ENCODE data around the gene ARMH3.

ARMH3 gene

DNA sequence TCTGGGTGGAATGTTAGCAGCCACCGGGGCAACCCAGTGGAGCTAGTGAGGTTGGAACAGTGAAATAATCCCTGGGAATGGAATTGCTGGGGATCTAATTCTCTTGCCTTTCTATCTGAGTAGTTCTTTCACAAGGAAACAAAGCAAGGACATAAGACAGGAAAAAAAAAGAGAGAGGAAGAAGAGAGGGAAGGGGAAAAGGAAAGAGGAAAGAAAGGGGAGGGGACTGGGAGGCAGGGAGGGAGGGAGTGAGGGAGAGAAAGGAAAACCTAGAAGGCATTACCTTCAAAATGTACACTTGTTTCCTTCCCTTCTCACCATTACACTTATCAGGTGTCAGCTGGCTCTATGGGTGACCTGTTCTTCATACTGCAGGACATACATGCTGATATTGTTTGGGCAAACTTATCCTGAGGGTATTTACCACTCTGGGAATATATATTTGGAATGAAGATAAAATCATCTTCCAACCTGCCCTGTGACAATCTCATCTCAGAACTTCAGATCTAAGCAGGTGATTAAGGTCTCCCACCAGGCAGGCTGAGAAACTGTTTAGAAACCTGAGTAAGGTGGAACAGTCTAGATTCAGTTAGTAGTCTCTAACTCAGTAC, 162.4 kb downstream of the ARMH3 start:
- Histone ChIP-seq H3K36me3 (replicated peaks; ENCODE audit: insufficient read depth, low read length) (no peaks in the 10 kb centered on the region), H3K9ac (ENCODE audit: low read length) (no peak overlapping the region), H3K4me2 (ENCODE audit: low read depth, low read length) (no peak overlapping the region), H3K79me2 (ENCODE audit: low read length) (no peaks in the 10 kb centered on the region), H3K27ac (ENCODE audit: low read length) (no peak overlapping the region), H4K20me1 (ENCODE audit: insufficient read depth, low read length) (no peaks in the 10 kb centered on the region), H3K4me3 (ENCODE audit: low read length) (no peak overlapping the region), H3K4me1 (ENCODE audit: low read length) (no peaks in the 10 kb centered on the region), H3K9me3 (replicated peaks; ENCODE audit: insufficient read depth, low read length) (no peaks in the 10 kb centered on the region), H3K27me3 (replicated peaks; ENCODE audit: insufficient read depth, low read length) (no peaks in the 10 kb centered on the region), H3K9me2 (replicated peaks; ENCODE audit: insufficient read depth, low read length) (no peaks in the 10 kb centered on the region), H3F3A (ENCODE audit: insufficient read depth, low read length) (no peaks in the 10 kb centered on the region), H2AFZ (ENCODE audit: low read length) (no peak overlapping the region)
- DNase-seq, result no peak
- no peak for TF ChIP-seq EZH2phosphoT487 (IDR thresholded peaks at IDR 0.05; ENCODE audit: low read length)
- no peak for TF ChIP-seq EZH2 (optimal IDR thresholded peaks at IDR 0.05; ENCODE audit: low read depth, low read length)
- TF ChIP-seq, protein P1, sequence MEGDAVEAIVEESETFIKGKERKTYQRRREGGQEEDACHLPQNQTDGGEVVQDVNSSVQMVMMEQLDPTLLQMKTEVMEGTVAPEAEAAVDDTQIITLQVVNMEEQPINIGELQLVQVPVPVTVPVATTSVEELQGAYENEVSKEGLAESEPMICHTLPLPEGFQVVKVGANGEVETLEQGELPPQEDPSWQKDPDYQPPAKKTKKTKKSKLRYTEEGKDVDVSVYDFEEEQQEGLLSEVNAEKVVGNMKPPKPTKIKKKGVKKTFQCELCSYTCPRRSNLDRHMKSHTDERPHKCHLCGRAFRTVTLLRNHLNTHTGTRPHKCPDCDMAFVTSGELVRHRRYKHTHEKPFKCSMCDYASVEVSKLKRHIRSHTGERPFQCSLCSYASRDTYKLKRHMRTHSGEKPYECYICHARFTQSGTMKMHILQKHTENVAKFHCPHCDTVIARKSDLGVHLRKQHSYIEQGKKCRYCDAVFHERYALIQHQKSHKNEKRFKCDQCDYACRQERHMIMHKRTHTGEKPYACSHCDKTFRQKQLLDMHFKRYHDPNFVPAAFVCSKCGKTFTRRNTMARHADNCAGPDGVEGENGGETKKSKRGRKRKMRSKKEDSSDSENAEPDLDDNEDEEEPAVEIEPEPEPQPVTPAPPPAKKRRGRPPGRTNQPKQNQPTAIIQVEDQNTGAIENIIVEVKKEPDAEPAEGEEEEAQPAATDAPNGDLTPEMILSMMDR (IDR thresholded peaks at IDR 0.05; ENCODE audit: low read length), result no peak

DNA sequence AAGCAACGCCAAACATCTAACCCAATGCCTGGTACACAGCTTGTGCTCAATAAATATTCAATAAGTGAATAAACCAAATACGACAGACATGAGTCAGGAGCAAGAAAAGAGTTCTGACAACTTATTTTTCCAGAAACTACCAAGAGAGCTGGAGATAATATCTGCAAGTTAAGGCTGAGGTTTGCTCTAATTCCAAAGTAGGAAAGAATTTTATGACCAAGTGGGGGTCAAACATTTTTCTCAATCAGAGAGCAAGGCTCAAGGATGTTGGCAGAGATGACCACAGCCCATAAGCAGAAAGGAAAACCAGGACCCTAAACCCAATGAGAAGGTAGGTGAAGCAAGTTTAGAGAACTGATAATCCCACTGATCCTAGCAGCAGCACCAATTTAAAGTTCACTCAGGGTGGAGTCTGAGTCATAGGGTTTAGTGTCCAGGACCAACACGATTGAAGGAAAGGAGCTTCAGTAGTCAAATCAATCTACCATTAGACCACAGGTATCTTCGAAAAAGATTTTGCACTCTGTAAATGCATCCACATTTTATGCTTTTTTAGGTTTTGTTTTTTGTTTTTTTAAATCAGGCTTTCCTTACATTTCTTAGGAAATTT, 163.1 kb downstream of the ARMH3 start:
- Histone ChIP-seq H3K4me2 (ENCODE audit: low read depth, low read length) (no peak overlapping the region), H3K9me2 (replicated peaks; ENCODE audit: insufficient read depth, low read length) (no peaks in the 10 kb centered on the region), H3F3A (ENCODE audit: insufficient read depth, low read length) (no peaks in the 10 kb centered on the region), H3K36me3 (replicated peaks; ENCODE audit: insufficient read depth, low read length) (no peaks in the 10 kb centered on the region), H3K4me1 (ENCODE audit: low read length) (no peaks in the 10 kb centered on the region), H3K9me3 (replicated peaks; ENCODE audit: insufficient read depth, low read length) (no peaks in the 10 kb centered on the region), H3K9ac (ENCODE audit: low read length) (no peak overlapping the region), H3K27me3 (replicated peaks; ENCODE audit: insufficient read depth, low read length) (no peaks in the 10 kb centered on the region), H2AFZ (ENCODE audit: low read length) (no peak overlapping the region), H3K79me2 (ENCODE audit: low read length) (no peaks in the 10 kb centered on the region), H3K27ac (ENCODE audit: low read length) (no peak overlapping the region), H3K4me3 (ENCODE audit: low read length) (no peak overlapping the region), H4K20me1 (ENCODE audit: insufficient read depth, low read length) (no peaks in the 10 kb centered on the region)
- TF ChIP-seq EZH2 (optimal IDR thresholded peaks at IDR 0.05; ENCODE audit: low read depth, low read length), result no peak
- TF ChIP-seq, protein P1 (IDR thresholded peaks at IDR 0.05; ENCODE audit: low read length), result no peak
- no peak for TF ChIP-seq EZH2phosphoT487 (IDR thresholded peaks at IDR 0.05; ENCODE audit: low read length)
- DNase-seq, result no peak

DNA sequence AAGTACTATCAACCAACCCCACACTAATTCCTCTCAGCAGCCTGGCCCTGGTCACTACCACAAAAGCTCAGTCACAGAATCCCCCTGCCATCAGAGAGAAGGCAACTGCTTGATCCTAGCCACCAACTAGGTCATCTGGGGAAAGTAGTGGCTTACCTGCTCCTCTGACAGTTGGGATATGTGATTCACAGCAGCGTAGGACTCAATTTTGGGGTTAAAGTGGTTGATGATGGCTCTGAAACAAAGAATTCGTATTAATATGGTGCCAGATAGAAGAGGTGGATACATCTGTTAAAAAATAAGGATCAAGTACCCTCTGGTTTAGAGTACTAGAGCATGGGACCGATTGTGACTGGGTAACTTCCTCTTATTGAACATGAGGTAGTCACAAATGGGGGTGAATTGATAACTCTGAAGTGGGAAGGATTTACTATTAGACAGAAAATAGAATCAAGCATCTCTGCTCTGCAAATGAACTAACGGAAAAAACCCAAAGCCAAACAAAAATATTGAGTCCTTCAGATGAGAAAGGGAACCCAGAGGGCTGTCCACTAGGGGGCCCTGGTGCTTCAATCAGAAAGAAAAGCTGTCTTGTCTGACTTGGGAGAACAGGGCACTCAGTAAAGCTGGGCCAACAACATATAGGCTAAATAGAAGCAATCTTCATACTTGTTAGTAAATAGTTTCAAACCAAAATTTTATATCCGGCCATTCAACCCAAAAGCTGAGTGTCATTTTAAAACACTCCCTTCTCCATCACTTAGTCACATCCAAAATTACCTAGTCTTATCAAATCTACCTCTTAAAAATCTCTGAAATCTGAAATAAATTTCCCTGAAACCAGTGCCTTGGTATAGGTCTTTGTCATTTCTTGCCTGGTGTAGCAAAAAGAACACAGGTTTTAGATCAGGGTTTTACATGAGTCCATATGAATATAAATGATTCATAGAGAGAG, 166.4 kb downstream of the ARMH3 start:
- TF ChIP-seq, protein P1 (IDR thresholded peaks at IDR 0.05; ENCODE audit: low read length), result peak; percentile 85
- no peak for TF ChIP-seq EZH2 (optimal IDR thresholded peaks at IDR 0.05; ENCODE audit: low read depth, low read length)
- H3K36me3 ChIP-seq (replicated peaks; ENCODE audit: insufficient read depth, low read length), result no peaks in the 10 kb centered on the region
- no peak overlapping the region for H3K4me3 ChIP-seq (ENCODE audit: low read length)
- H3K79me2 ChIP-seq (ENCODE audit: low read length), result no peaks in the 10 kb centered on the region
- H3K9me3 ChIP-seq (replicated peaks; ENCODE audit: insufficient read depth, low read length), result no peaks in the 10 kb centered on the region
- H3K4me2 ChIP-seq (ENCODE audit: low read depth, low read length), result no peak overlapping the region
- H3K9me2 ChIP-seq (replicated peaks; ENCODE audit: insufficient read depth, low read length), result no peaks in the 10 kb centered on the region
- H3K27me3 ChIP-seq (replicated peaks; ENCODE audit: insufficient read depth, low read length), result no peaks in the 10 kb centered on the region
- no peak overlapping the region for H2AFZ ChIP-seq (ENCODE audit: low read length)
- no peak overlapping the region for H3K27ac ChIP-seq (ENCODE audit: low read length)
- no peaks in the 10 kb centered on the region for H4K20me1 ChIP-seq (ENCODE audit: insufficient read depth, low read length)
- H3F3A ChIP-seq (ENCODE audit: insufficient read depth, low read length), result no peaks in the 10 kb centered on the region
- H3K4me1 ChIP-seq (ENCODE audit: low read length), result no peaks in the 10 kb centered on the region
- no peak overlapping the region for H3K9ac ChIP-seq (ENCODE audit: low read length)
- peak; percentile 78 for DNase-seq
